C4-2B (cell line): Measurements from ENCODE around the gene BLCAP.

Experiments
- ZFX ChIP-seq: fragments of 450-650 bp; IDR thresholded peaks from 2 replicates; pipeline ENCODE4 v1.6.1; 2017
- TF ChIP-seq, protein P1 (sequence below): fragments of 450-650 bp; conservative IDR thresholded peaks from 2 replicates; pipeline ENCODE4 v1.5.1; 2017; ENCODE audit warnings: mild to moderate bottlenecking

DNA sequence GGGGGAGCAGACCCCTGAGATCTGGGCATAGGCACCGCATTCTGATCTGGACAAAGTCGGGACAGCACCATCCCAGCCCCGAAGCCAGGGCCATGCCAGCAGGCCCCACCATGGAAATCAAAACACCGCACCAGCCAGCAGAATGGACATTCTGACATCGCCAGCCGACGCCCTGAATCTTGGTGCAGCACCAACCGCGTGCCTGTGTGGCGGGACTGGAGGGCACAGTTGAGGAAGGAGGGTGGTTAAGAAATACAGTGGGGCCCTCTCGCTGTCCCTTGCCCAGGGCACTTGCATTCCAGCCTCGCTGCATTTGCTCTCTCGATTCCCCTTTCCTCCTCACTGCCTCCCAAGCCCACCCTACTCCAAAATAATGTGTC lies 4.7 kb downstream of the BLCAP start:
- TF ChIP-seq, protein P1, sequence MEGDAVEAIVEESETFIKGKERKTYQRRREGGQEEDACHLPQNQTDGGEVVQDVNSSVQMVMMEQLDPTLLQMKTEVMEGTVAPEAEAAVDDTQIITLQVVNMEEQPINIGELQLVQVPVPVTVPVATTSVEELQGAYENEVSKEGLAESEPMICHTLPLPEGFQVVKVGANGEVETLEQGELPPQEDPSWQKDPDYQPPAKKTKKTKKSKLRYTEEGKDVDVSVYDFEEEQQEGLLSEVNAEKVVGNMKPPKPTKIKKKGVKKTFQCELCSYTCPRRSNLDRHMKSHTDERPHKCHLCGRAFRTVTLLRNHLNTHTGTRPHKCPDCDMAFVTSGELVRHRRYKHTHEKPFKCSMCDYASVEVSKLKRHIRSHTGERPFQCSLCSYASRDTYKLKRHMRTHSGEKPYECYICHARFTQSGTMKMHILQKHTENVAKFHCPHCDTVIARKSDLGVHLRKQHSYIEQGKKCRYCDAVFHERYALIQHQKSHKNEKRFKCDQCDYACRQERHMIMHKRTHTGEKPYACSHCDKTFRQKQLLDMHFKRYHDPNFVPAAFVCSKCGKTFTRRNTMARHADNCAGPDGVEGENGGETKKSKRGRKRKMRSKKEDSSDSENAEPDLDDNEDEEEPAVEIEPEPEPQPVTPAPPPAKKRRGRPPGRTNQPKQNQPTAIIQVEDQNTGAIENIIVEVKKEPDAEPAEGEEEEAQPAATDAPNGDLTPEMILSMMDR, result no peak
- no peak for TF ChIP-seq ZFX
